Measurements from ENCODE around the gene ME3. TPM values are rescaled to one million over a fixed set of nuclear protein-coding genes. Genes with fewer than 3 reads are reported as not detected.
"Not testable (repeated sequence)": the region's sequence is repeated elsewhere in the genome, so short reads cannot be mapped to it uniquely, and the experiment has no call there.

The ME3 gene
- total RNA-seq, 1 donor from 2014 or later = 49.6 TPM

- Histone ChIP-seq H3K4me2 (no peak overlapping the region), H3K36me3 (no peaks in the 10 kb centered on the region), H3K4me1 (peaks cover 16% of the 10 kb centered on the region), H3F3A (ENCODE audit: low read depth) (no peaks in the 10 kb centered on the region), H2AFZ (replicated peaks) (no peak overlapping the region), H3K4me3 (no peak overlapping the region), H3K27me3 (no peaks in the 10 kb centered on the region), H3K9me3 (ENCODE audit: low read depth) (no peaks in the 10 kb centered on the region), H4K20me1 (ENCODE audit: low read depth) (no peaks in the 10 kb centered on the region), H3K79me2 (ENCODE audit: low read depth) (no peaks in the 10 kb centered on the region), H3K27ac (no peak overlapping the region), H3K9ac (no peak overlapping the region)
- Mint-ChIP-seq H3K4me1 (peaks cover 15% of the 10 kb centered on the region), H3K4me3 (no peak overlapping the region), H3K9me3 (peaks cover 34% of the 10 kb centered on the region), H3K27me3 (ENCODE audit: insufficient read depth, low read depth) (peaks cover 3% of the 10 kb centered on the region), H3K36me3 (no peaks in the 10 kb centered on the region), H3K27ac (no peak overlapping the region)
- TF ChIP-seq EZH2phosphoT487 (IDR thresholded peaks at IDR 0.05) (no peak), EZH2 (IDR thresholded peaks at IDR 0.05) (no peak), CTCF (IDR thresholded peaks at IDR 0.05) (no peak)
- DNase-seq (ENCODE audit: low spot score) = no peak
These were observed 148.4 kb downstream of the ME3 start for GRCh38 chr11:86523738-86524619.

- not testable (repeated sequence) for H3F3A ChIP-seq (ENCODE audit: low read depth); H3K27ac Mint-ChIP-seq; H3K4me2 ChIP-seq; H3K36me3 ChIP-seq; DNase-seq (ENCODE audit: low spot score); H3K4me3 Mint-ChIP-seq; H3K36me3 Mint-ChIP-seq; H4K20me1 ChIP-seq (ENCODE audit: low read depth); H3K27me3 ChIP-seq; H3K79me2 ChIP-seq (ENCODE audit: low read depth); H2AFZ ChIP-seq (replicated peaks); H3K4me3 ChIP-seq; H3K27me3 Mint-ChIP-seq (ENCODE audit: insufficient read depth, low read depth); H3K9me3 ChIP-seq (ENCODE audit: low read depth); H3K9ac ChIP-seq; H3K27ac ChIP-seq
- peaks cover 20% of the 10 kb centered on the region for H3K4me1 Mint-ChIP-seq
- peaks cover 16% of the 10 kb centered on the region for H3K4me1 ChIP-seq
- H3K9me3 Mint-ChIP-seq = peaks cover 28% of the 10 kb centered on the region
These were observed 149.9 kb downstream of the ME3 start for GRCh38 chr11:86522512-86522911.

GRCh38 chr11:86519064-86519911, 153.1 kb downstream of the ME3 start:
- H2AFZ ChIP-seq (replicated peaks) = no peak overlapping the region
- no peak overlapping the region for H3K4me3 ChIP-seq
- no peaks in the 10 kb centered on the region for H3K27me3 ChIP-seq
- H3K79me2 ChIP-seq (ENCODE audit: low read depth) = no peaks in the 10 kb centered on the region
- H3K4me1 Mint-ChIP-seq = peaks cover 36% of the 10 kb centered on the region
- H3K4me2 ChIP-seq = no peak overlapping the region
- peaks cover 3% of the 10 kb centered on the region for H3K9me3 Mint-ChIP-seq
- no peak for DNase-seq (ENCODE audit: low spot score)
- TF ChIP-seq CTCF (IDR thresholded peaks at IDR 0.05) = no peak
- no peak for TF ChIP-seq EZH2phosphoT487 (IDR thresholded peaks at IDR 0.05)
- no peak for TF ChIP-seq EZH2 (IDR thresholded peaks at IDR 0.05)
- no peak overlapping the region for H3K9ac ChIP-seq
- no peaks in the 10 kb centered on the region for H3K9me3 ChIP-seq (ENCODE audit: low read depth)
- H3K27ac ChIP-seq = peak overlapping the region; percentile 45
- H3K36me3 Mint-ChIP-seq = no peaks in the 10 kb centered on the region
- peak overlapping the region; percentile 82 for H3K27ac Mint-ChIP-seq
- H4K20me1 ChIP-seq (ENCODE audit: low read depth) = no peaks in the 10 kb centered on the region
- no peaks in the 10 kb centered on the region for H3K36me3 ChIP-seq
- H3F3A ChIP-seq (ENCODE audit: low read depth) = no peaks in the 10 kb centered on the region
- H3K4me3 Mint-ChIP-seq = no peak overlapping the region
- no peaks in the 10 kb centered on the region for H3K27me3 Mint-ChIP-seq (ENCODE audit: insufficient read depth, low read depth)
- peaks cover 16% of the 10 kb centered on the region for H3K4me1 ChIP-seq

Measured in neural progenitor cell (in vitro differentiated cells).